Muscle of arm (tissue), 14 donors: Measurements from ENCODE around the gene CLDN10. TPM values are rescaled to one million over a fixed set of nuclear protein-coding genes. Genes with fewer than 3 reads are reported as not detected.
"Not testable (repeated sequence)": the region's sequence is repeated elsewhere in the genome, so short reads cannot be mapped to it uniquely, and the experiment has no call there.

Experiments
- DNase-seq: peaks from one replicate; pipeline ENCODE4 v3.0.0-alpha.2; 2013
- long read RNA-seq, 11 donors: transcript quantifications; one replicate each; lab custom pipeline, GENCODE V29; 2026
- polyA plus RNA-seq, 12 donors: library from polyadenylated mRNA; unstranded; fragments of 120-200 nt; gene quantifications; one replicate each; pipeline ENCODE4 v1.2.1, GENCODE V29; 2013; ENCODE audit not compliant: insufficient read length in 12 of 12

The CLDN10 gene, protein sequence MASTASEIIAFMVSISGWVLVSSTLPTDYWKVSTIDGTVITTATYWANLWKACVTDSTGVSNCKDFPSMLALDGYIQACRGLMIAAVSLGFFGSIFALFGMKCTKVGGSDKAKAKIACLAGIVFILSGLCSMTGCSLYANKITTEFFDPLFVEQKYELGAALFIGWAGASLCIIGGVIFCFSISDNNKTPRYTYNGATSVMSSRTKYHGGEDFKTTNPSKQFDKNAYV
- 10 to 100 TPM in 4 of 12 donors, 1 to 10 TPM in 6, not detected in 2; 5.4 to 12.7 (median 9.2) TPM for polyA plus RNA-seq
- long read RNA-seq, donor 1, partial matches to known transcripts: 0 of 1 reads
- long read RNA-seq, donor 1, other reads (novel, unspliced or antisense): 0 of 1 reads
- long read RNA-seq, donor 2, partial matches to known transcripts: 0 of 3 reads
- long read RNA-seq, donor 2, other reads (novel, unspliced or antisense): 0 of 3 reads
- long read RNA-seq, donor 3, partial matches to known transcripts: 0 of 3 reads
- long read RNA-seq, donor 3, other reads (novel, unspliced or antisense): 0 of 3 reads
- long read RNA-seq, donor 4, partial matches to known transcripts: 0 of 2 reads
- long read RNA-seq, donor 4, other reads (novel, unspliced or antisense): 0 of 2 reads
- long read RNA-seq, donor 5, transcript CLDN10-201 (5 exons, 949 nt): major isoform, 7 of 7 reads
- long read RNA-seq, donor 5, partial matches to known transcripts: 0 of 7 reads
- long read RNA-seq, donor 5, other reads (novel, unspliced or antisense): 0 of 7 reads
- long read RNA-seq, donor 6, partial matches to known transcripts: 6 of 6 reads
- long read RNA-seq, donor 6, other reads (novel, unspliced or antisense): 0 of 6 reads
- long read RNA-seq, donor 7, partial matches to known transcripts: 0 of 1 reads
- long read RNA-seq, donor 7, other reads (novel, unspliced or antisense): 0 of 1 reads
- long read RNA-seq, donor 8, transcript CLDN10-201 (5 exons, 949 nt): major isoform, 8 of 8 reads
- long read RNA-seq, donor 8, partial matches to known transcripts: 0 of 8 reads
- long read RNA-seq, donor 8, other reads (novel, unspliced or antisense): 0 of 8 reads
- long read RNA-seq, donor 9, partial matches to known transcripts: 0 of 2 reads
- long read RNA-seq, donor 9, other reads (novel, unspliced or antisense): 0 of 2 reads
- long read RNA-seq, donor 10, partial matches to known transcripts: 5 of 8 reads
- long read RNA-seq, donor 10, other reads (novel, unspliced or antisense): 0 of 8 reads
- long read RNA-seq, donor 11, partial matches to known transcripts: 6 of 7 reads
- long read RNA-seq, donor 11, other reads (novel, unspliced or antisense): 0 of 7 reads

DNA sequence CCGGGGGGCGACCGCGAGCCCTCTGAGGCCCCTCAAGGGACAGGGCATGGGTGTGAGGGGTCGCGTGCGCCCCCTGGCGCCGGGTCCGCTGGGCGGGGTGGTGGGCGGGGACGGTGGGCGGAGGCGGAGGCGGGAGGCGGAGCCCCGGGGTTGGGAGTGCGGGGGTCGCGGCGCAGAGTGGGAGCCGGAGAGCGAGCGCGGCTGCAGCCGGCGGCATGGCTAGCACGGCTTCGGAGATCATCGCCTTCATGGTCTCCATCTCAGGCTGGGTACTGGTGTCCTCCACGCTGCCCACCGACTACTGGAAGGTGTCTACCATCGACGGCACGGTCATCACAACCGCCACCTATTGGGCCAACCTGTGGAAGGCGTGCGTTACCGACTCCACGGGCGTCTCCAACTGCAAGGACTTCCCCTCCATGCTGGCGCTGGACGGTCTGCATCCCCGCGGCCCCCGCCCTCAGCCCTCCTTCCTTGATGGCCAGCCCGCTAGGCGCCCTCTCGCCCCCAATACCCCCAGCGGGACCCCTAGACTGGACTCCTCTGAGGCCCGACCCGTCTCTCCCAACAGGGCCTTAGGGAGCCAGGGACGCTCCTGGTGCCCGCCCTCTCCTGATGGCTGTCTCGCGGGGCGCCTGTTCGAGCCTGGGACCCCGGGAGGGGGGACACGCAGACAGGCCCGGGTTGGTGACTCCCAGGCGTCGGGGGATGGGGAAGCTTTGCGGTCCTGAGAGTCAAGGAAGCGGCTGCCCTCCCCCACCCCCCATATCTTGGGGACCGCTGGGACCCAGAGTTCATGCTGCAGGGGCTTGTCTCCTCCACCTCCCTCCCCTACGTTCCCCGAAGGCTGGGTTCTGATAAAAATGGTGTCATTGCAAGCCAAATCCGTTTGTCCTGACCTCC, at the start of gene CLDN10:
Gene CLDN10, plus strand, starts transcription at position 182 of the 903 bp plus-strand sequence. Its CDS starts 34 bp downstream, at position 216.
- no peak for DNase-seq

DNA sequence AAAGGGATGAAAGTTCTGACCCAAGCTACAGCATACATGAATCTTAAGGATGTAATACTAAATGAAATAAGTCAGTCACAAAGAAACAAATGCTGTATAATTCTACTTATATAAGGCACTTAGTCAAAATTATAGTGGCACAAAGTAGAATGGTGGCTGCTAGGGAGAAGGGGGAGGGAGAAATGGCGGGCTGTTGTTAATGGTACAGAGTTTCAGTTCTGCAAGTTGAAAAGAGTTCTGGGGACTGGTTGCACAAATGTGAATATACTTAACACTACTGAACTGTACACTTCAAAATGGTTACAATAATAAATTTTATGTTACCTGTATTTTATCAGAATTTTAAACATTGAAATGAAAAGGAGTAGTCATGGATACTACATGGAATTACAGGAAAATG, 48.9 kb upstream of the CLDN10 start:
- no peak for DNase-seq

DNA sequence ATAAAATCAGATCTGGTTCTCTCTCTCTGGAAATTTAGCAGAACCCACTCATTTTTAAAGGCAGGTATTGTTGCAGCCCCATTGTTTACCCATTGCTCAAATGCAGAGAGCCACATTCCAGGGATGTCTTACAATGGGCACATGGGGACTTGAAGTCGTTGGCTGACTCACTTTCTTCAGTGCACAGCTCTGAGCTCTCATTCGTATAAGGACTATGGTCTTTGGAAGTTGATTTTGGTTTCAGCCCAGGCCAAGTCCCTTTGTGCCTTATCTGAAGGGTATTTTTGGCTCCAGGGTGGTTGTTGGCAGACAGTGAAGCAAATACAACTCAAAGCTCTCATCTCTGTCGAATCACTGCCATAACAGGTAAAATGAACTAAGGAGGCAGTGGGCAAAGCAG, 47.3 kb upstream of the CLDN10 start:
- DNase-seq: no peak

DNA sequence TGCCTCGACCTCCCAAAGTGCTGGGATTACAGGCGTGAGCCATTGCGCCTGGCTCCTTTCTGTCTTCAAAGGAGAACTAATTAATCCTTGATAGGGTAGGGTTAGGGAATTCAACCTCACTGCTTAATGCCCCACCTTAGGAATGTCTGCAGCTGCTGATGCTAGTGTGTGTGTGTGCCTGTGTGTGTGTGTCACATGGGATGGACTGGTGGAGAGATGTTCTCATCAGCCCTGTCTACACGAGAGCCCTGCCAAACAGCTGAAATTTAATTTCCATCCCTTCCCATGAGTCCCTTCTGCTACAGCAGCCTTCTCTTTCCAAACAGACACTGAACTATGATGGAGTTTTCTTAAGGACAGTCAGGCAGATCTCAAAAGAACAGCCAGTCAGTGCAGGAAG, 46.5 kb upstream of the CLDN10 start:
- peak; percentile 15 for DNase-seq

DNA sequence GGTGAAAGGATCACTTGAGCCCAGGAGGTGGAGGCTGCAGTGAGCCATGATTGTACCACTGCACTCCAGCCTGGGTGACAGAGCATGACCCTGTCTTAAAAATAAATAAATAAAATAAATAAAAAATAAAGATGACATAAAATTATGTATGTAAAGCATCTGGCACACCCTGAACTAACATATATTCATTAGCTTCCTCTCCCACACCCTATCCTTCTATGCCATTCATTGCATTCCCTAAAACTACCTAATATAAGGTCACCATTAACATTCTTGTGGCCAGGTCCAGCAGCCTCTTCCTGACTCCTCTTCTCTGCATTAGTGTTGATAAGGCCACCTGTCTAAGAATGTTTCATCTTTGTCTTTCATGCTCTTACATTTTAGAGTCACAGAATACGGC, 44.5 kb upstream of the CLDN10 start:
- DNase-seq: no peak

DNA sequence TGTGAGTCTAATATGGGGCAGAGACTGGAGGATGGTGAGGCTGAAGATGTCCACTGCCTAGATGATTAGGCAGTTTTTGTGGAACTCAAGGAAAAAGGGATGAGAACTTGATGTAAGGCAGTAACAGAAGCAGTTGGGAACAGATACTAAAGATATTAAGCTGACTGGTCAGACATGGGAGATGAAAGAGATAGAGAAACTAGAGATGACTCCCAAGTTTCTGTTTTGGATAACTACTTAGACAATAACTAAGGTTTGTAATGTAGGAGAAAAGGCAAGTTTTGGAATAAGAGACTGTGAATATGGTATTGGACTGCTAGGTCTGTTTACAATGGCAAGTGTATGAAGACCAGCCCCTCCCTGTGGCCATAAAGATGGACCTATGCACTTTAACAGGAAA, 43.5 kb upstream of the CLDN10 start:
- DNase-seq: no peak

DNA sequence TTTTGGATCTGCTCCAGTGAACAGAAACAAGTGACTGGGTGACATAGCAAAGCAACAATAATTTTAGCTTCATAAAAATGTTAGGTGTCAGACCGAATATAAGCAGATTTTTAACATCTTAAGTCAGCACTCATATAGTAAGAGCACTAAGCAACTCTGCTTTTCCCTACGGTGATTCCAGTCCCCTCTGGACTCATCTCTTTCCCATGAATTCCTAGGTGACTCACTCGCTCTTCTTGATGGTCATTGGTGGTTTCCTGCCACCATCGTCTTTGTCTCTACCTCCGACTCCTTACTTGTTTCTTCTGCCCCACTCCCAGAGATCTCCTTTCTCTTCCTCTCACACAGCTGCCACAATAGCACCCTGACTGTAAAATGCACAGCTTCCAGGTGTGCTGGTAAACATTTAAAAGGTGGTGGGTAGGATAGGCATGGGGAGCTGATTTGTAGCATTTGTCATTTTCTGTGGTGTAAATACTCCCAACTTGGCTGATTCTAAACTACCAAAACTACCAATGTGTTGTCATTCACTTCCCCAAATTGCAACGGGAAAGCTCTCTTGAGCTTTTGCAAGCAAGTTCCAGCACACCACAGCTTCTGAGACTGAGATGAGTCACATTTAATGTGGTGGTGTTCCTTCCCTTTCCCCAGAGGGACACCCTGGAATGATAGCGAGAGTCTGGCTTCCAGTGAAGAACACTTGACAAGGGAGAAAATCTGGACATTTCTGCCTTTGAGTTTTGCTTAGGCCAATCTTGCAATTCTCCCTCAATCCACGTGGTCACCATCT, 42.8 kb upstream of the CLDN10 start:
- no peak for DNase-seq

DNA sequence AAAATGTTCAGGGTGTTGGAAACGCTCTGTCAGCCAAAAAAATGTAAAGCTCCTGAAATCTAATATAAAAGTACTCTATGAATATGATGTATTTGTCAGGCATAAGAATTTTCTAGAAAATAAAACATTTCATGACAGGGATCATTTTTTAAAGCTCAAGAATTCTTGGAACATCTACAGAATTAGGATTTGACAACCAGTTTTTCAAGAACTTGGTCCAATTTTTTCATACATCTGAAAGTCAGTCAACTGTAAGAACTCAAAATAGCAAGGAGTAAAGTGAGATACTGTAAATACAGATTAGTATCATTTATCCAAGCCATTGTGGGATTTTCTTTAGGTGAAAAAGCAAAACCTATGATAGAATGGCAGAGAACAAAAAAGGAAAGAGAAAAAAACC, 41.6 kb upstream of the CLDN10 start:
- DNase-seq: no peak

DNA sequence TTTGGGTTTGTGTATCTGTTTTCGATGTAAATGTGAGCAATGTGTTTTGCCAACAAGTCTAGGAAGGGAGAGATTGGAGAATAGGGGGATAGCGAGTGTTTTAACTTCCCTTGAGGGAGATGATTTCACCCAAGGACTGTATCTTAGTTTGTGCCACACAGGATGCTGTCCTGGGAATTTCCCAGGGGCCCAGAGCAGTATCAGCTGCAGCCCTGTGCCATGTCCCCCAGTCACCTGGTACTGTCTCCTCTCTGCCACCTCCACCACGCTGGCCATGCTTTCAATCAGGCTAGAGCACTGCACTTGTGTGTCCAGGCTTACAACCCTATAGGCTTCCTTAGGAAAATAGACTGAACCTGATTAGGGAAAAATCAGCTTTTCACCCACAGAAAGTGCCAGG, 40.1 kb upstream of the CLDN10 start:
- DNase-seq: no peak

DNA sequence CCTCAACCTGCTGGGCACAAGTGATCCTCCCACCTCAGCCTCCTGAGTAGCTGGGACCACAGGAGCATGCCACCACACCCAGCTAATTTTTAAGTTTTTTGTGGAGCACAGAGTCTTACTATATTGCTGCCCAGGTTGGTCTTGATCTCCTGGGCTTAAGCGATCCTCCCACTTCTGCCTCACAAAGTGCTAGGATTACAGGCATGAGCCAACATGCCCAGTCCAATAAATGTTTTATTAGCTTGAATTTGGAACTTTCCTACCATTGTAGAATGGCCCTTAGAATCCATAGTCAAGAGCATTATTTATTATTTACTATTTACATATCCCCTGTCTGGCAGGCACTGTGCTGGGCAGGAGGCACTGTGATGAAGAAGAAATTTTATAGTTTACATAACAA, 39.6 kb upstream of the CLDN10 start:
- no peak for DNase-seq

DNA sequence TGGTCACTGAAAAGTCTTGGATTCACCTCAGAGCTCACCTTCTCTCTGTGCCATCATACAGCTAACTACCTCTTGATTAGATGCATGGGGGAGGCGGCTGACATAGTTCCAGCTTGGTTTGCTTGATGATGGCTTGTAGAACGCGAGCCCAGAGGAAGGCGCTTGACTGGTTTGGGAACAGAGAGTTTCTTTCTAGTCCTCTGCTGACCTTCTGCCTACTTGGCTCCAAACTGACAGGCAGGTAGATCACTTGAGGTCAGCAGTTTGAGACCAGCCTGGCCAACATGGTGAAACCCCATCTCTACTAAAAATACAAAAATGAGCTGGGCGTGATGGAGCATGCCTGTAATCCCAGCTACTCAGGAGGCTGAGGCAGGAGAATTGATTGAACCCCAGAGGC, 36.9 kb upstream of the CLDN10 start:
- DNase-seq: not testable (repeated sequence)

DNA sequence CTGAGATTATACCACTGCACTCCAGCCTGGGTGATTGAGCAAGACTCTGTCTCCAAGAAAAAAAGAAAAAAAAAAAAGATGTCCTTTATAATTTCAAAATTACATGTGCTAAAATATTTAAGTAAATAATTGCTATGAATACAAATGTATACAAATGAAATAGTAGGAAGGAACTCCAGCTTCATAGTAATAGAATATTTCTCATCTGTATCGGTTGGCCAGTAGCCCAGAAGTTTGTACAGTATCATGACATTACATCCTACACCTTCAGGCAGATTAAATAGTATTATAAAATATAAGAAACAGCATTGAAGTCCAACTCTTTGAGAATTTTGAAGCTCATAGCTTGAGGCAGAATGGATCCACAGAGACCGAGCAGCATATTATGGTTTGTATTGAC, 36.5 kb upstream of the CLDN10 start:
- DNase-seq: no peak

DNA sequence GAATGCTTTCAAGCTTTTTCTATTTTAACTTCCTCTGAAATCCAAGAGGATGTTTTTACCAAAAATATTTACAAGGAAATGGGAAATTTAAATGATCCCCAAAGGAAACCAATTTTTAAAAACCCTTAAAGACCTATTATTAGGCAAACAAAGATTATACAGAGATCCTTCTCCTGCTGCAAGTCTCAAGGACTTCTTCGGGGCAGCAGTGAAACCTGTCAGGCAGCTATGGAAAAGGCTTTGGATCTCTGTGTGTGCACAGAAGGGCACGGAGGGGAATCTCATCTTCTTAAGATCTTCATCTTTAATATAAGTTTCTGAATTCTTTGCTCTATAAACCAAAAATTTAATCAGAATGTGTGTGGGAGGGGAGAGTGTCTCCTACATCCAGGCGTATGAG, 36.0 kb upstream of the CLDN10 start:
- DNase-seq: no peak

DNA sequence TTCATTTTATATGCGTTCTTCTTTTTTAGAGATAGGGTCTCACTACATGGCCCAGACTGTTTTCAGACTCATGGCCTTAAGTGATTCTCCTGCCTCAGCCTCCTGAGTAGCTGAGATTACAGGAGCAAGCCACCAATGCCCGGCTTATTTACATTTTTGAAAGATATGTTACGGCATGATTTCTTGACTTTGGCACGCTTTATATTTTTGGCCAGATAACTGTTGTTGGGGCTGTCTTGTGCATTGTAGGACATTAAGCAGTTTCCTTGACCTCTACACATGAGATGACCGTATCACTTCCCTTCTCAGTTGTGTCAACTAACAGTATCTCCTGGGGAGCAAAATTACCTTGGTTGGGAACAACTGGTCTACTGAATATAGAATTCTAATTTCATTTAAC, 28.9 kb upstream of the CLDN10 start:
- no peak for DNase-seq

DNA sequence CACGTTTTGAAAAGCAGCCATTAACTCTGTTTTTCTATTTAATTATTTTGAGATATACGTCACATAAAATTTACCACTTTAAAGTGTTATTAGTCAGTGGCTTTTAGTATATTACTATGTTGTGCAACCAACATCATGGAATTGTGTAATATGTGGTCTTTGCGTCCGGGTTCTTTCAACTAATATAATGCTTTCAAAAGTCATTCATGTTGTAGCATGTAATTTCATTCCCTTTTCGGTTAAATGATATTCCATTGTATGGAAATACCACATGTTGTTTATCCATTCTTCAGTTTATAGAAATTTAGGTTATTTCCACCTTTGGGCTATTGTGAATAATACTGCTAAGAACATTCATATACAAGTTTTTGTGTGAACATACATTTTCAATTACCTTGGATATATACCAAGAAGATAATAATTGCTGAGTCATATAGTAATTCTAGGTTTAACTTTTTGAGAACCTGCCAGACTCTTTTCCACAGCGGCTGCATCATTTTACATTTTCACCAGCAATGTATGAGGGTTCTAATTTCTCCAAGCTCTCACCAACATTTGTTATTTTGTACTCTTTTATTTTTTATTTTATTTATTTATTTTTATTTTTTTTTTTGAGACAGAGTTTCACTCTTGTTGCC, 28.1 kb upstream of the CLDN10 start:
- no peak for DNase-seq

DNA sequence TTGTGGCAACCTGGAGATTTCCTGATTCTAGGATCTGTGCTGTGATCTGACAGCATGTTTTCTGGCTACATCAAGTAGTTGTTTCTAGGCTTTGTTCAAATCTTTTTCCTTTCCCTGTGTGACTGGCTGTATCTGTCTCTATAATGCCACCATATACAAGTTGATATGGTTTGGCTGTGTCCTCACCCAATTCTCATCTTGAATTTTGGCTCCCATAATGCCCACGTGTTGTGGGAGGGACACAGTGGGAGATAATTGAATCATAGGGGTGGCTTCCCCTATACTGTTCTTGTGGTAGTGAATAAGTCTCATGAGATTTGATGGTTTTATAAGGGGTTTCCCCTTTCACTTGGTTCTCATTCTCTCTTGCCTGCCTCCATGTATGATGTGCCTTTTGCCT, 24.6 kb upstream of the CLDN10 start:
- no peak for DNase-seq

DNA sequence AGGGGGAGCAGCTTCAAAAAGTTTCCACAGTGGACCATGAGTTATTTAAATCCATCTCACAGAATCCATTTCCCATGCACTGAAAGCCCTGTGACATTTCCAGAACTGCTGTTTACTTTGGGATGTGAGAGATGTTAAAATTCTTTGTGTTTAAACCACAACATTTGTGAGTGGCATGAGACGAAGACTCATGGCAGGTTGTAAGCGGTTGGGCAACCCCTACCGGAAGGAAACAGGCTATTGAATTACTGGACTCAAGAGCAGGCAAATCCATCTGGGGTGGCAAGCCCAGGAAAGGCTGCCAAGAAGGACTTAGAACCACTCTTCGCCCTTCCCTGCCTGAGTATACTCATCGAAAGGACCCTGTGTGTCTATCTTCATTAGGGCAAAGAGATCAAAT, 22.3 kb upstream of the CLDN10 start:
- no peak for DNase-seq

DNA sequence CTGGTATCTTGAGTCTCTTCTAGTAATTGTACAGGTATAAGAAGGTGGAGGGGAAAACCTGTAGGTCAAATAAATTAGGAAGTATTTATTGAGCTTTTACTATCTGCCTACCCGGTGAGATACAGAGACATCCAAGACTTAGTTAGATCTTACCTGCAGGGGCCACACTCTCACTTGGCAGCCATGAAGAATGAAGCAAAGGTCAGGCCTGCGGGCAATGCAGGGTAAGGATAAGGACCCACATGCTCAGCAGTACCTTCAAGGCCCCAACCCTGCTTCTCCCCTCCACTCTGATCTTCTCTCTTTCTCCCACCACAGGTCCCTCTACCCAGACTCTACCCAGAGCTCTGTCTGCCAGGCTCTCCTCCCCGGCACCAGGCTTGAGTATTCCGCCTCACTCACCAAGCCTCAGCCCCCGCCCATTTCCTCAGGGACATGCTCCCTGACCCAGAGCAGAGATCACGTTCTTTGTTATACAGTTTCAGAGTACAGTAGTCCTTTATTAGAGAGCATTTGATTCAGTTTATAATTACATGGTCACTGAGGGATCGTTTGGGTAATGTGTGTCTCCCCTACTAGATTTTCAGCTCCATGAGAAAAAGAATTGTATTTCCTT, 18.9 kb upstream of the CLDN10 start:
- no peak for DNase-seq

DNA sequence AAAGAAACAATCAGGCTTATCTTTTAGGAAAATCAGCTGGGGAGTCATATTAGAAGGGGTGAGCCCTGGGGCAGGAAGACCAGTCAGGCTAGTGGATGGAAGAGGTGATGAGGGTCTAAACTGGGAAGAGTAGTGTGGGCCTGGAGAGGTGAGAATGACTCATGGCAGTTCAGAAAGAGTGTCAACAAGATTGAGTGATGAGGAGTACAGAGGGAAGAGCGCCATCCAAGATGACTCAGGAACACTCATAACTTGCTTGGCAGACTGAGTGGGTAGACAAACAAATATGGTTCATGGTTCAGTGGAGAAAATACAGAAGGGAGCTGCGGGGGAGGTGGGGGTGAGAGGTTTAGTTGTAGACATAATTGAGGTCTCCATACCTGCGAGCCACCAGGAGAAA, 17.3 kb upstream of the CLDN10 start:
- DNase-seq: no peak
